Erythroblast (primary cell): ENCODE measurements around the gene GPHN.

Experiments
- GATA1 ChIP-seq: IDR thresholded peaks from 2 replicates; pipeline ENCODE4 v1.6.1; 2011; ENCODE audit warnings: low read depth, mild to moderate bottlenecking, control low read depth, low read length, moderate library complexity
- POLR2A ChIP-seq: IDR thresholded peaks from 2 replicates; pipeline ENCODE4 v1.6.1; 2011; ENCODE audit warnings: mild to moderate bottlenecking, low read length

DNA sequence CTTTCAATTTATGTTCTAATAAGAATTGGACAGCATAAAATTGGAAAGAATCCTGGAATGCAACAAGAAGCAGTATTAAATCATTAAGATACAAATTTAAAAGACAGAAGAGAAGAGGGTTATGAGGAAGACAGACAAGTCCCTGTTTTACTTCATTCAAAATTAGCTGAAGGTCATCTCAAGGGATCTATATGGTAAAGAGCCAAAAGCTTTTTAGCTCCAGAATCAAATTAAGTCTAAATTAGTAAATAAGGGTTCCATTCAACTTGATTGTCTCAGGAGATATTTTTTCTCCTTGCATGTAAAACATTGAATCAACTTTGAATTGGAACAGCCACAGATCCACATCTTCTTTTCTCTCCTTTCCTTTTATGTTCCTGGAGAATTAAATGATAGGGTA, 14.2 kb upstream of the GPHN start:
- no peak for TF ChIP-seq POLR2A
- TF ChIP-seq GATA1: no peak
